H1 (cell line): Measurements from ENCODE around the gene LTBP1. TPM values are rescaled to one million over a fixed set of nuclear protein-coding genes. Genes with fewer than 3 reads are reported as not detected.

Experiments used
- CTCF ChIA-PET: fragments of 300-600 bp; sonication (Branson Sonifier 250); formaldehyde crosslinking; loops from one replicate; lab custom pipeline; 2021; ENCODE audit not compliant: partially characterized antibody; lab: Charles Lee
- POLR2A ChIA-PET: fragments of 300-600 bp; sonication (Branson Sonifier 250); formaldehyde crosslinking; loops from one replicate; lab custom pipeline; 2021; ENCODE audit warnings: inconsistent platforms; ENCODE audit not compliant: partially characterized antibody; lab: Charles Lee
- DNase-seq, 2 experiments: peaks; one replicate each; pipeline versions ENCODE4 v3.0.0 to v3.0.0-alpha.2; 2010 to 2022; ENCODE audit warnings: low spot score in 2 of 2, low read depth in 1 of 2, mixed read lengths in 1 of 2
- FAIRE-seq: peaks from 2 replicates; lab custom pipeline; 2011; peaks lifted over from hg19 to GRCh38; lab: Jason Lieb, UNC
- H2AFZ ChIP-seq: 2 replicates; pipeline ENCODE4 v1.8.1; 2012; ENCODE audit warnings: low read length, inconsistent platforms
- H2AK5ac ChIP-seq: 2 replicates; pipeline ENCODE4 v1.6.1; 2013; ENCODE audit warnings: low read depth, low read length
- H2BK120ac ChIP-seq: replicated peaks from 2 replicates; pipeline ENCODE3; 2013; ENCODE audit warnings: low read depth, low read length, inconsistent platforms
- H2BK12ac ChIP-seq: 2 replicates; pipeline ENCODE4 v1.6.1; 2013; ENCODE audit warnings: low read depth, low read length
- H2BK15ac ChIP-seq: 2 replicates; pipeline ENCODE4 v1.6.1; 2013; ENCODE audit warnings: low read length
- H2BK20ac ChIP-seq: 2 replicates; pipeline ENCODE4 v1.6.1; 2013; ENCODE audit warnings: low read length
- H2BK5ac ChIP-seq: 2 replicates; pipeline ENCODE4 v1.6.1; 2013; ENCODE audit warnings: low read depth, low read length
- H3K14ac ChIP-seq: 2 replicates; pipeline ENCODE4 v1.6.1; 2013; ENCODE audit warnings: inconsistent platforms; ENCODE audit not compliant: insufficient read length
- H3K18ac ChIP-seq: 2 replicates; pipeline ENCODE4 v1.6.1; 2013; ENCODE audit warnings: low read length; ENCODE audit errors: extremely low read depth
- H3K23ac ChIP-seq: 2 replicates; pipeline ENCODE4 v1.6.1; 2013; ENCODE audit warnings: inconsistent platforms; ENCODE audit not compliant: insufficient read length
- H3K23me2 ChIP-seq: 2 replicates; pipeline ENCODE4 v1.6.1; 2013; ENCODE audit warnings: low read depth, low read length
- H3K27ac ChIP-seq: 2 replicates; pipeline ENCODE4 v1.6.1; 2011; ENCODE audit warnings: low read depth, low read length, inconsistent platforms
- H3K27me3 ChIP-seq, 4 experiments: replicated peaks in 1 of 4; 1 replicate in 1 of 4; 2 replicates in 3 of 4; pipeline versions ENCODE4 v1.6.1 to v1.8.1; 2011 to 2013; ENCODE audit warnings: low read length in 3 of 4, mild to moderate bottlenecking in 3 of 4, inconsistent platforms in 2 of 4, mixed read lengths in 2 of 4, moderate library complexity in 1 of 4; ENCODE audit not compliant: control insufficient read depth in 3 of 4, insufficient read depth in 3 of 4; ENCODE audit errors: extremely low read depth in 1 of 4
- H3K36me3 ChIP-seq, 4 experiments: 2 replicates each; pipeline versions ENCODE4 v1.6.1 to v1.8.1; 2011 to 2013; ENCODE audit warnings: mild to moderate bottlenecking in 4 of 4, low read length in 3 of 4, moderate library complexity in 2 of 4, control low read depth in 1 of 4, inconsistent platforms in 1 of 4; ENCODE audit not compliant: insufficient read depth in 4 of 4, control insufficient read depth in 2 of 4
- H3K4ac ChIP-seq: replicated peaks from 2 replicates; pipeline ENCODE3; 2013; ENCODE audit warnings: low read length, low read depth, mixed read lengths, inconsistent platforms; ENCODE audit not compliant: insufficient read length
- H3K4me1 ChIP-seq, 4 experiments: replicated peaks in 1 of 4; 1 replicate in 1 of 4; 2 replicates in 3 of 4; pipeline versions ENCODE4 v1.6.1 to v1.8.1; 2011 to 2013; ENCODE audit warnings: low read length in 3 of 4, inconsistent platforms in 2 of 4, mixed read lengths in 1 of 4; ENCODE audit not compliant: insufficient read depth in 4 of 4, control insufficient read depth in 3 of 4
- H3K4me2 ChIP-seq, 2 experiments: 2 replicates each; pipeline versions ENCODE4 v1.6.1 to v1.8.1; 2011 to 2013; ENCODE audit warnings: low read depth in 2 of 2, low read length in 2 of 2, control low read depth in 1 of 2, inconsistent platforms in 1 of 2, mild to moderate bottlenecking in 1 of 2; ENCODE audit not compliant: insufficient read depth in 1 of 2
- H3K4me3 ChIP-seq, 4 experiments: fragments of 200-600, 300-600 bp in 1 of 4; sonication (generic), shearing (Covaris generic), sonication (Bioruptor Twin) in 1 of 4; 2 replicates each; pipeline versions ENCODE4 v1.5.1 to v1.8.1; 2011 to 2016; ENCODE audit warnings: low read length in 4 of 4, low read depth in 3 of 4, control low read depth in 2 of 4, inconsistent platforms in 2 of 4, mild to moderate bottlenecking in 2 of 4, mixed read lengths in 1 of 4, moderate library complexity in 1 of 4; ENCODE audit not compliant: insufficient read depth in 2 of 4; ENCODE audit errors: extremely low read depth in 1 of 4
- H3K56ac ChIP-seq: replicated peaks from 2 replicates; pipeline ENCODE3; 2013; ENCODE audit warnings: low read depth, mild to moderate bottlenecking, mixed read lengths, low read length, inconsistent platforms; ENCODE audit not compliant: insufficient read length
- H3K79me1 ChIP-seq: 2 replicates; pipeline ENCODE4 v1.6.1; 2013; ENCODE audit warnings: low read depth, low read length, control low read depth
- H3K79me2 ChIP-seq, 2 experiments: 2 replicates each; pipeline versions ENCODE4 v1.6.1 to v1.8.1; 2012 to 2013; ENCODE audit warnings: low read length in 2 of 2, mild to moderate bottlenecking in 2 of 2, inconsistent platforms in 1 of 2; ENCODE audit not compliant: insufficient read depth in 2 of 2, control insufficient read depth in 1 of 2
- H3K9ac ChIP-seq, 4 experiments: replicated peaks in 1 of 4; 1 replicate in 1 of 4; 2 replicates in 3 of 4; pipeline versions ENCODE4 v1.6.1 to v1.8.1; 2011 to 2013; ENCODE audit warnings: low read depth in 3 of 4, low read length in 3 of 4, control low read depth in 2 of 4, mild to moderate bottlenecking in 2 of 4, moderate library complexity in 2 of 4, inconsistent platforms in 1 of 4; ENCODE audit errors: extremely low read depth in 1 of 4
- H3K9me3 ChIP-seq, 2 experiments: 2 replicates each; pipeline versions ENCODE4 v1.6.1 to v1.8.1; 2012 to 2013; ENCODE audit warnings: mild to moderate bottlenecking in 2 of 2, moderate library complexity in 2 of 2, control low read depth in 1 of 2, inconsistent platforms in 1 of 2, low read depth in 1 of 2, low read length in 1 of 2, mixed read lengths in 1 of 2; ENCODE audit not compliant: insufficient read depth in 2 of 2
- H4K20me1 ChIP-seq, 2 experiments: replicated peaks in 1 of 2; 2 replicates each; pipeline versions ENCODE3 to v1.8.1; 2011 to 2013; ENCODE audit warnings: inconsistent platforms in 2 of 2, low read length in 2 of 2, mild to moderate bottlenecking in 1 of 2; ENCODE audit not compliant: insufficient read depth in 2 of 2, control insufficient read depth in 1 of 2
- H4K5ac ChIP-seq: 2 replicates; pipeline ENCODE4 v1.6.1; 2013; ENCODE audit warnings: low read length, low read depth, mixed read lengths, inconsistent platforms; ENCODE audit not compliant: insufficient read length
- H4K8ac ChIP-seq: 2 replicates; pipeline ENCODE4 v1.8.0; 2013; ENCODE audit warnings: mild to moderate bottlenecking, moderate library complexity, low read length, inconsistent platforms; ENCODE audit not compliant: insufficient read depth; ENCODE audit errors: extremely low read depth
- H4K91ac ChIP-seq: replicated peaks from 2 replicates; pipeline ENCODE3; 2013; ENCODE audit warnings: low read length, mixed read lengths, inconsistent platforms; ENCODE audit not compliant: insufficient read length
- EGR1 ChIP-seq: IDR thresholded peaks from 2 replicates; pipeline ENCODE4 v1.6.1; 2011; ENCODE audit warnings: low read depth, low read length, borderline replicate concordance
- JUN ChIP-seq: IDR thresholded peaks from 2 replicates; pipeline ENCODE4 v1.6.1; 2011; ENCODE audit warnings: low read depth, mild to moderate bottlenecking, improper control_type of control experiment, low read length
- KDM4A ChIP-seq: IDR thresholded peaks from one replicate; pipeline ENCODE4 v1.7.1; 2012; ENCODE audit warnings: low read depth, mild to moderate bottlenecking, moderate library complexity, low read length, inconsistent platforms; ENCODE audit not compliant: severe bottlenecking
- KDM5A ChIP-seq: fragments of 200-600 bp; IDR thresholded peaks from 2 replicates; pipeline ENCODE4 v1.7.1; 2012; ENCODE audit warnings: mild to moderate bottlenecking, low read length, inconsistent platforms, mixed read lengths
- POU5F1 ChIP-seq: IDR thresholded peaks from 2 replicates; pipeline ENCODE4 v1.6.1; 2011; ENCODE audit warnings: low read depth, mild to moderate bottlenecking, low read length, moderate library complexity
- SRF ChIP-seq: IDR thresholded peaks from 2 replicates; pipeline ENCODE4 v1.6.1; 2011; ENCODE audit warnings: mild to moderate bottlenecking, low read depth, low read length, moderate library complexity
- TAF7 ChIP-seq: optimal IDR thresholded peaks from 2 replicates; pipeline ENCODE3; 2011; ENCODE audit warnings: low read depth, mild to moderate bottlenecking, inconsistent platforms, low read length, moderate library complexity, borderline replicate concordance
- YY1 ChIP-seq: IDR thresholded peaks from 2 replicates; pipeline ENCODE4 v1.6.1; 2011; ENCODE audit warnings: low read depth, mild to moderate bottlenecking, low read length
- WGBS, 2 experiments: shearing (Covaris generic) in 1 of 2; methylation state at CpG; one replicate each; pipeline versions ENCODE4 v1.1.6 to v1.1.7; 2013 to 2015; ENCODE audit warnings: low lambda C conversion rate in 2 of 2, mixed read lengths in 2 of 2, inconsistent platforms in 1 of 2, low coverage in 1 of 2, missing lambda C conversion rate in 1 of 2; ENCODE audit not compliant: insufficient replicate concordance in 2 of 2, insufficient coverage in 1 of 2, insufficient read length in 1 of 2; ENCODE audit errors: extremely low coverage in 1 of 2, missing lambda C conversion rate in 1 of 2; 5-methylcytosine and 5-hydroxymethylcytosine counted together
- polyA plus RNA-seq, 7 experiments: library from polyadenylated mRNA; depleted of rRNA in 3 of 7; stranded (reverse) in 5 of 7; unstranded in 2 of 7; fragments of >200 nt in 5 of 7; fragments of 200-250 nt in 2 of 7; gene quantifications; 1 replicate in 5 of 7; 2 replicates in 1 of 7; 4 replicates in 1 of 7; pipeline versions ENCODE4 v1.2.1 to v1.2.3, GENCODE V29; 2011 to 2013; ENCODE audit warnings: missing spikeins in 2 of 7, mixed read lengths in 2 of 7
- total RNA-seq: library from RNA; stranded (reverse); fragmentation: NEBNext Ultra II Directional; extraction: Animal tissue kit (Norgen Biotek cat#: 25700); gene quantifications from 2 replicates; pipeline ENCODE4 v1.2.1, GENCODE V29; 2021
- TF ChIP-seq, protein P1 (sequence below): IDR thresholded peaks from 2 replicates; pipeline ENCODE4 v1.6.1; 2011; ENCODE audit warnings: low read depth, mild to moderate bottlenecking, low read length; ENCODE audit not compliant: insufficient read depth
- TF ChIP-seq, protein P2 (sequence below): IDR thresholded peaks from 2 replicates; pipeline ENCODE4 v1.6.1; 2012; ENCODE audit warnings: low read length, inconsistent platforms

Gene LTBP1
- total and polyA plus RNA-seq, 2 of the 8 experiments (the other 6 are each of a cell fraction or from before 2014, with no cell fraction given) = 15.4 to 24.7 TPM

DNA sequence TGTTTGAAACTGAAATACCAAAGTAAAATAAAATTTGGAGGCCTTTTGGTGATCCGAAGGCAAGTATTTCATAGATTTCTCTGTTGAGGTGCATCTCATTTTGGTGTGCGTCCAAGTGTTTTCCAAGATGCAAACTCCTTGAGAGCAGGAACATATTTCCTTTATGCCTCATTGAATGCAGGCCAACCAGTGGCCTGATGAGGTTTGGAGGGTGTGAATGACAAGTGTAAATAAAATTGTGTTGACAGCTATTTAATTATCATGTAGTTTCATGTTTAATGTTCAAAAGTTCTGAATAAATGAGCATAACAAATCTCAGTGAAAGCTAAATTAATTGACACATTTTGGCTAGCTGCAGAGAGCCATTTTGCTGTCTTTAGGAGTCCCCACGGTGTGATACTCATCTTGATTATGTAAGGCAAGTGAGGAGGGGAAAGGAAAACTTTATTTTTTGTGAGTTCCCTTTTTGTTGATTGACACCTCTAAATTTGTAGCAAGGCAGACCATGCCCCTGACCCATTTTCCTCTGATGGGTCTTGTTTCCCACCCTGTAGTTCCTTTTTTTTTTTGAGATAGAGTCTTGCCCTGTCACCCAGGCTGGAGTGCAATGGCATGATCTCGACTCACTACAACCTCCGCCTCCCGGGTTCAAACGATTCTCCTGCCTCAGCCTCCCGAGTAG is 6.3 kb upstream of the LTBP1 start:
- no peak overlapping the region for H2BK12ac ChIP-seq
- POLR2A ChIA-PET = no interaction called here
- 91% methylated on average over 8 of the region's 8 CpGs; no CpG with 5 or more reads in 1 of the 2 experiments for WGBS, 2 experiments
- no peak overlapping the region for H2BK20ac ChIP-seq
- H3K79me1 ChIP-seq = no peaks in the 10 kb centered on the region
- H3K18ac ChIP-seq = no peak overlapping the region
- TF ChIP-seq YY1 (no peak), KDM4A (no peak), SRF (no peak), JUN (no peak), KDM5A (no peak), TAF7 (no peak), EGR1 (no peak), POU5F1 (no peak)
- TF ChIP-seq, protein P1, sequence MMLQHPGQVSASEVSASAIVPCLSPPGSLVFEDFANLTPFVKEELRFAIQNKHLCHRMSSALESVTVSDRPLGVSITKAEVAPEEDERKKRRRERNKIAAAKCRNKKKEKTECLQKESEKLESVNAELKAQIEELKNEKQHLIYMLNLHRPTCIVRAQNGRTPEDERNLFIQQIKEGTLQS = no peak
- TF ChIP-seq, protein P2, sequence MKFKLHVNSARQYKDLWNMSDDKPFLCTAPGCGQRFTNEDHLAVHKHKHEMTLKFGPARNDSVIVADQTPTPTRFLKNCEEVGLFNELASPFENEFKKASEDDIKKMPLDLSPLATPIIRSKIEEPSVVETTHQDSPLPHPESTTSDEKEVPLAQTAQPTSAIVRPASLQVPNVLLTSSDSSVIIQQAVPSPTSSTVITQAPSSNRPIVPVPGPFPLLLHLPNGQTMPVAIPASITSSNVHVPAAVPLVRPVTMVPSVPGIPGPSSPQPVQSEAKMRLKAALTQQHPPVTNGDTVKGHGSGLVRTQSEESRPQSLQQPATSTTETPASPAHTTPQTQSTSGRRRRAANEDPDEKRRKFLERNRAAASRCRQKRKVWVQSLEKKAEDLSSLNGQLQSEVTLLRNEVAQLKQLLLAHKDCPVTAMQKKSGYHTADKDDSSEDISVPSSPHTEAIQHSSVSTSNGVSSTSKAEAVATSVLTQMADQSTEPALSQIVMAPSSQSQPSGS = no peak
- H3K4me1 ChIP-seq = peaks cover 0 to 17% (median 12%) of the 10 kb centered on the region in 4 experiments; a peak in 5 of 7 replicates
- no peak overlapping the region for H2BK5ac ChIP-seq
- H2AFZ ChIP-seq = no peak overlapping the region
- no peaks in the 10 kb centered on the region for H3K27me3 ChIP-seq
- H4K20me1 ChIP-seq = no peaks in the 10 kb centered on the region
- no peak overlapping the region for H3K4me3 ChIP-seq
- H4K5ac ChIP-seq = no peak overlapping the region
- CTCF ChIA-PET = interaction anchor here (0.9 to 2.6 kb wide), 5 partner anchors 9 to 45 kb away, joined by 3 to 13 read pairs (median 4); no protein-coding TSS in a partner anchor
- no peak overlapping the region for H2BK120ac ChIP-seq
- no peak overlapping the region for H4K91ac ChIP-seq
- no peaks in the 10 kb centered on the region for H3K23me2 ChIP-seq
- no peak for FAIRE-seq
- no peaks in the 10 kb centered on the region for H3K36me3 ChIP-seq
- DNase-seq = peak in 1 of 2 experiments; percentile 3
- H3K14ac ChIP-seq = no peak overlapping the region
- no peak overlapping the region for H3K4me2 ChIP-seq
- H3K23ac ChIP-seq = no peak overlapping the region
- H3K56ac ChIP-seq = no peak overlapping the region
- H3K4ac ChIP-seq = no peak overlapping the region
- H3K27ac ChIP-seq = no peak overlapping the region
- no peak overlapping the region for H4K8ac ChIP-seq
- H3K79me2 ChIP-seq = no peaks in the 10 kb centered on the region
- no peak overlapping the region for H2BK15ac ChIP-seq
- no peaks in the 10 kb centered on the region for H3K9me3 ChIP-seq
- no peak overlapping the region for H3K9ac ChIP-seq
- H2AK5ac ChIP-seq = no peak overlapping the region
